Neural crest cell (in vitro differentiated cells): ENCODE data around the gene FNDC11. TPM values are rescaled to one million over a fixed set of nuclear protein-coding genes. Genes with fewer than 3 reads are reported as not detected.
A peak's percentile ranks its signal among the peaks of the same experiment; 100 is the strongest.
"Not testable (repeated sequence)": the region's sequence is repeated elsewhere in the genome, so short reads cannot be mapped to it uniquely, and the experiment has no call there.

Experiments
- DNase-seq: peaks from one replicate; pipeline ENCODE4 v3.0.0; 2021; ENCODE audit warnings: low read depth, mixed read lengths, low spot score
- H3K27ac Mint-ChIP-seq: one replicate; pipeline ENCODE4 v1.8.0; 2021; ENCODE audit warnings: mild to moderate bottlenecking, mixed read lengths; ENCODE audit not compliant: unreplicated experiment
- H3K27me3 Mint-ChIP-seq: 2 replicates; pipeline ENCODE4 v1.8.0; 2021; ENCODE audit warnings: low read depth, mild to moderate bottlenecking, mixed read lengths
- H3K36me3 Mint-ChIP-seq: 2 replicates; pipeline ENCODE4 v1.8.0; 2021; ENCODE audit warnings: low read depth, mild to moderate bottlenecking, mixed read lengths
- H3K4me1 Mint-ChIP-seq: 2 replicates; pipeline ENCODE4 v1.8.0; 2021; ENCODE audit warnings: mixed read lengths
- H3K4me3 Mint-ChIP-seq: one replicate; pipeline ENCODE4 v1.8.0; 2021; ENCODE audit warnings: mild to moderate bottlenecking, mixed read lengths
- H3K9me3 Mint-ChIP-seq: 2 replicates; pipeline ENCODE4 v1.8.0; 2021; ENCODE audit warnings: mixed read lengths
- total RNA-seq: library from RNA; stranded (reverse); gene quantifications from 2 replicates; pipeline ENCODE4 v1.2.1, GENCODE V29; 2021
- TF ChIP-seq, protein P1 (sequence below): fragments of 200-600 bp; sonication (generic); conservative IDR thresholded peaks from 2 replicates; pipeline ENCODE4 v1.5.0; 2021; ENCODE audit warnings: antibody characterized with exemption, mild to moderate bottlenecking

FNDC11 gene
- total RNA-seq, 1 donor from 2014 or later: 1.9 TPM

DNA sequence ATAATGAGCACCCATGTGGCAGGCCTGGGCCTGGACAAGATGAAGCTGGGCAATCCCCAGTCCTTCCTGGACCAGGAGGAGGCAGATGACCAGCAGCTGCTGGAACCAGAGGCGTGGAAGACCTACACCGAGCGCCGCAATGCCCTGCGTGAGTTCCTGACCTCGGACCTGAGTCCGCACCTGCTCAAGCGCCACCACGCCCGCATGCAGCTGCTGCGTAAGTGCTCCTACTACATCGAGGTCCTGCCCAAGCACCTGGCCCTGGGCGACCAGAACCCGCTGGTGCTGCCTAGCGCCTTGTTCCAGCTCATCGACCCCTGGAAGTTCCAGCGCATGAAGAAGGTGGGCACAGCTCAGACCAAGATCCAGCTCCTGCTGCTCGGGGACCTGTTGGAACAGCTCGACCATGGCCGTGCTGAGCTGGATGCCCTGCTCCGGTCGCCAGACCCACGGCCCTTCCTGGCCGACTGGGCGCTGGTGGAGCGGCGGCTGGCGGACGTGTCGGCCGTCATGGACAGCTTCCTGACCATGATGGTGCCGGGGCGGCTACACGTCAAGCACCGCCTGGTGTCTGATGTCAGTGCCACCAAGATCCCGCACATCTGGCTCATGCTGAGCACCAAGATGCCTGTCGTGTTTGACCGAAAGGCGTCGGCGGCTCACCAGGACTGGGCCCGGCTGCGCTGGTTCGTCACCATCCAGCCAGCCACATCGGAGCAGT lies 1.9 kb downstream of the FNDC11 start:
- Mint-ChIP-seq H3K4me3 (no peak overlapping the region), H3K4me1 (peaks cover 10% of the 10 kb centered on the region), H3K9me3 (no peaks in the 10 kb centered on the region), H3K27ac (no peak overlapping the region), H3K36me3 (peaks cover 3% of the 10 kb centered on the region), H3K27me3 (peaks cover 4% of the 10 kb centered on the region)
- TF ChIP-seq, protein P1, sequence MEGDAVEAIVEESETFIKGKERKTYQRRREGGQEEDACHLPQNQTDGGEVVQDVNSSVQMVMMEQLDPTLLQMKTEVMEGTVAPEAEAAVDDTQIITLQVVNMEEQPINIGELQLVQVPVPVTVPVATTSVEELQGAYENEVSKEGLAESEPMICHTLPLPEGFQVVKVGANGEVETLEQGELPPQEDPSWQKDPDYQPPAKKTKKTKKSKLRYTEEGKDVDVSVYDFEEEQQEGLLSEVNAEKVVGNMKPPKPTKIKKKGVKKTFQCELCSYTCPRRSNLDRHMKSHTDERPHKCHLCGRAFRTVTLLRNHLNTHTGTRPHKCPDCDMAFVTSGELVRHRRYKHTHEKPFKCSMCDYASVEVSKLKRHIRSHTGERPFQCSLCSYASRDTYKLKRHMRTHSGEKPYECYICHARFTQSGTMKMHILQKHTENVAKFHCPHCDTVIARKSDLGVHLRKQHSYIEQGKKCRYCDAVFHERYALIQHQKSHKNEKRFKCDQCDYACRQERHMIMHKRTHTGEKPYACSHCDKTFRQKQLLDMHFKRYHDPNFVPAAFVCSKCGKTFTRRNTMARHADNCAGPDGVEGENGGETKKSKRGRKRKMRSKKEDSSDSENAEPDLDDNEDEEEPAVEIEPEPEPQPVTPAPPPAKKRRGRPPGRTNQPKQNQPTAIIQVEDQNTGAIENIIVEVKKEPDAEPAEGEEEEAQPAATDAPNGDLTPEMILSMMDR: no peak
- no peak for DNase-seq

DNA sequence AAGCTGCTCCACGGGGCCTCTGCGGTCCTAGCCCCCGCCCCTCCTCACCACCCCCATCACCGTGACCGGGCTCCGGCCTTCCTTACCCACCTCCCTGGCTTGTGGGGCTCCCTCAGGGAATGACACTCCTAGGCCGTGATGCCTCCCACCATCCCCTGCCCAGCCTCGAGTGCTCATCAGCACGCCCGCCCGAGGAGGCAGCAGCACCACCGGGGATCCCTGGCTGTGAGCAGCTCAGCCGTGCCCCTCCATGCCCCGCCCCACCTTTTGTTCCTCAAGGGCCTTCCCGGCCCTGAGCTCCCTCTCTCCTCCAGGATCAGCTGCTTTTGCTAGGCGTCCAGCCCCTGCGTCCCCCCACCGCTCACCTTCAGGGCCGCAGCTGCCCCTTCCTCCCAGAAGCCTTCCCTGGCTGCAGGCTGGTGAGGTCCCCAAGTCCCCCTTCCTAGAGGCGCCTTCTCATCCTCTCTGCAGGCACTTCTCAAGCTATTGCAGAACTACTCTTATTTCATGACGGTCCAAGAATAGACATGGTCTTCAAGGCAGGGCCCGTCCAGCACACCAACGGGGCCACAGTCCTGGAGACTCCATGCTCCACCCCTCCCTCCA lies 3.0 kb downstream of the FNDC11 start:
- H3K27ac Mint-ChIP-seq: no peak overlapping the region
- H3K36me3 Mint-ChIP-seq: peaks cover 3% of the 10 kb centered on the region
- H3K9me3 Mint-ChIP-seq: no peaks in the 10 kb centered on the region
- DNase-seq: no peak
- H3K27me3 Mint-ChIP-seq: no peaks in the 10 kb centered on the region
- TF ChIP-seq, protein P1: no peak
- H3K4me1 Mint-ChIP-seq: peaks cover 5% of the 10 kb centered on the region
- H3K4me3 Mint-ChIP-seq: peak overlapping the region; percentile 66

- TF ChIP-seq, protein P1: no peak
- Mint-ChIP-seq H3K9me3 (no peaks in the 10 kb centered on the region), H3K27ac (no peak overlapping the region)
These were observed 3.5 kb downstream of the FNDC11 start for GRCh38 chr20:63557481-63557891.

GRCh38 chr20:63558804-63559484 lies 5.0 kb downstream of the FNDC11 start:
- H3K27me3 Mint-ChIP-seq: no peaks in the 10 kb centered on the region

More at GRCh38 chr20:63557481-63557891, 3.5 kb downstream of the FNDC11 start:
- Mint-ChIP-seq H3K27me3 (no peaks in the 10 kb centered on the region), H3K4me1 (peaks cover 5% of the 10 kb centered on the region), H3K36me3 (peaks cover 3% of the 10 kb centered on the region), H3K4me3 (peak overlapping the region; percentile 66)
- no peak for DNase-seq

GRCh38 chr20:63559485-63560332 lies 5.8 kb downstream of the FNDC11 start:
- DNase-seq, H3K27me3 Mint-ChIP-seq, H3K27ac Mint-ChIP-seq, H3K9me3 Mint-ChIP-seq, H3K4me1 Mint-ChIP-seq, H3K36me3 Mint-ChIP-seq, H3K4me3 Mint-ChIP-seq: not testable (repeated sequence)

More at GRCh38 chr20:63558804-63559484, 5.0 kb downstream of the FNDC11 start:
- no peak for DNase-seq
- no peaks in the 10 kb centered on the region for H3K9me3 Mint-ChIP-seq
- no peak overlapping the region for H3K27ac Mint-ChIP-seq
- TF ChIP-seq, protein P1: no peak
- H3K4me3 Mint-ChIP-seq: no peak overlapping the region
- peaks cover 5% of the 10 kb centered on the region for H3K4me1 Mint-ChIP-seq
- H3K36me3 Mint-ChIP-seq: peaks cover 3% of the 10 kb centered on the region
